Measurements from ENCODE around the gene CREB3L1.

CREB3L1 gene

DNA sequence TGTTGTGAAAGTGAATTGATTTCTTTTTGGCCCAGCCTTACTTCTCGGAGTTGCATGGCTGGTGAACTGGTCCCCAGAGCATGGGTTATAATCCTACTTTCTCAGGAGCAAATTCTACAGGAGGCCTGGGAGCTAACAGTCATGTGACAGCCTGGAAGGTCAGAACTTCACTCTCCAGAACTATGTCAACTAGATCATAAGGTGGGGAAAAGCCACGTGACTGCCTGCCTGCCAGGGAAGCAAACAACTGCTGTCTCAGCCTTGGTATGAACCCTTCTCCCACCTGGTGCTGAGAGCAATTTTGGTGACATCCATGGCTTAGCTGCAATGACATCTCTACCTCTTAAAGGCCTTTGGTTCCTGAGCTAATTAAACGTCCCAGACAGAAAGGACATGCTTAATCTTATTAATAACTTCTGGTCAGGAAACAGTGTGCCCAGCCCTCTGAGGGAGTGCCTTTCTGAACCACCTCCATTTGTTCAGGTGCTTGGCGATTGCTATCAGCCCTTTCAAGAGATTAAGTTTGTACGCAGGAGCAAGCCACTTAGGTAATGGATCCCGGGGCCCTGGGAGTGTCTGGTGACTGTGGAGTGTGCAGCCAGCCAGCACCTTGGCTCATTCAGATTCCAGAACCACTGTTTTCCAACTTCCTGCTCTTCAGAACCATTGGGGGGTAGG lies 1.4 kb upstream of the CREB3L1 start:
- no peak for DNase-seq (ENCODE audit: low spot score)

DNA sequence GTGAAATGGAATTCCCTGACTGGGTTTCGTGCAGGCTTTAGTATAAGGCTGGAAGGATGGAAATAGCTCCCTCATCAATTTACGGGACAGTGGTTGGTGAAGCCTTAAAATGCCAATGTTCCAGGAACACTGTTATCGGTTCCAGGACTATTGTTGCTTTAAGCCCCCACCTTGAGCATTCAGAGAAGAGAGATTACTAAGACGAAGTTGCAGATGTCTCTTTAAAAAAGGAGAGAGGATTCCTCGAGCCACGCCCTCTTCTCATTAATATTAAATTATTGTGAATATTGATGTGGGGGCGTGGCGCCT lies 195 bp upstream of the CREB3L1 start:
- DNase-seq (ENCODE audit: low spot score), result peak; percentile 34

- no peak for DNase-seq (ENCODE audit: low spot score)
These were observed 1.1 kb downstream of the CREB3L1 start for GRCh38 chr11:46278387-46279125.

- DNase-seq (ENCODE audit: low spot score), result peak; percentile 79
These were observed 2.0 kb downstream of the CREB3L1 start for GRCh38 chr11:46279126-46280099.

GRCh38 chr11:46280706-46281105 lies 3.2 kb downstream of the CREB3L1 start:
- DNase-seq (ENCODE audit: low spot score), result no peak

DNA sequence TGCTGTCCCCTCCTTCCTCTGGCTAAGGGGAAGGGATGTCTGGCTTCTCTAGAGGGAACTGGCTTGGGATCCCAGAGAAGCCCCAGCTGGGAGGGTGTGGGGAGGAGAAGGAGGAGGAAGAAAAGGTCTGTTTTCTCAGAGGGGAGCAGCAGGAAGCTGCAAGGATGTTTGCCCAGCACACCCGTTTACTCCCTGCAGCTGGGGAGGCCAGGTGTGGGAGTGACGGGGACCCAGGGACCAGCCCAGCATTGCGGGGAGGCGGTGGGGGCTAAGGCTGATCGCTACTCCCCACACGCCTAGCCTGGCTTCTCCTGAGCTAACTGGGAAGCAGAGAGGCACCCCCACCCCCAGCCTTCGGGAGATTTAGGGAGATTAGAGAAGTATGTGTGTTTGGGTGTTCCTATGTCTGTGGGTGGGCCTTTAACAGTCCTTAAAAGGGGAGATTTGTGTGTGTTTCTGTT lies 3.9 kb downstream of the CREB3L1 start:
- no peak for DNase-seq (ENCODE audit: low spot score)

GRCh38 chr11:46285173-46285572 lies 7.7 kb downstream of the CREB3L1 start:
- DNase-seq (ENCODE audit: low spot score), result no peak

DNA sequence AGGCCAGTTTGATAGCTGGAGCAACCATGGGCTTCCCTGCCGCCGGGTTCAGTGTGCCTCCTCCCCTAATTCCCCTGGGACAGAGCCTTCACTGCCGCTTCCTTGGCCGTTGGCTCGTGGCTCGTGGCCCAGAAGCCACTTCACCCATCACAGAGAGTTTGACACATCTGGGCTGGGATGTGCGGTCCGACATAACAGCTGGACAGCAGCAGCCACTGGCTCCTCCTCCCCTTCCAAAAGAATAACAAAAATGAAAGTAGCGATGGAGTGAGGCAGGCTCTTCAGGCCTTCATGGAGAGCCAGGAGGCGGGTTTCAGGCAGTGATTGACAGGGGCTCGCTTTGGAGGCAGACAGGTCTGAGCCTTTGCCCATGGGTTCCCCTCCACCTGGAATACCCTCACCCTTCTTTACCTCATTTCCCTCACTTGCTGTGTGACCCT lies 8.2 kb downstream of the CREB3L1 start:
- DNase-seq (ENCODE audit: low spot score), result no peak

GRCh38 chr11:46286789-46287188 lies 9.3 kb downstream of the CREB3L1 start:
- DNase-seq (ENCODE audit: low spot score), result no peak

DNA sequence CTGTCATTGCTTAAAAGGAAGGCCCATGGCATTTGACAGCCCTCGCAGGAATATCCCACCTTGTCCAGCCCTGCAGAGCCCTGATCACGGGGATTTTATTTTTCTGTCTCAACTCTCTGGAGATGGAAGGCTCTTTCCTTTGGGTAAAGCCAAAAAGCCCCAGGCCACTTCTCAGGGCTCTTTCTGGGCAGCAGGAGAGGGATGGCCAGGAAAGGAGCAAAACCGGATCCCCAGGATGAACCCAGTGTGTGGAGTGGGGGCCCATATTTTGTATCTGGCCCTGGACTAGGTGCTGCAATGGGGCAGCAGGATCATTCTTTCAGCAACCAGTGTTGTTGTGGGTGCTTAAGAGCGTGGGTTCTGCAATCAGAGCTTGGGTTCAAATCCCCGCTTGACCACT lies 11.0 kb downstream of the CREB3L1 start:
- no peak for DNase-seq (ENCODE audit: low spot score)

DNA sequence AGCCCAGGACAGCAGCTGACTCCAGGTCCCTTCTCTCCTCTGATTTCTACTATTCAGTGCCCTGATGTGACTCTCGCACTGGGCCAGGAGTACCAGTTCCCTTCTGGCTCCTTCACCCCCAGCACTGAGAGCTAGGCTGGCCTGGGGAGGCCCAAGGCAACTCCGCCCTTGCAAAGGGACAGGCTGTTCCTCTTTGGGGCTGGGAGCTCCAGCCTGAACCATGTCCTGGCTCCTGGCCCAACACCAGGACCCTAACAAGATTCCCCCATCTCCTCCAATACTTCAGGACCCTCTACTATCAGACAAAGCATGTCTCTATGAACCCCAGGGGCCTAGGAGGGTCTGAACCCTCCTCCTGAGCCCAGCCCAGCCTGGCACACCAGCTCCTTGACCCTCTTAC lies 12.5 kb downstream of the CREB3L1 start:
- no peak for DNase-seq (ENCODE audit: low spot score)

- no peak for DNase-seq (ENCODE audit: low spot score)
These were observed 13.3 kb downstream of the CREB3L1 start for GRCh38 chr11:46290598-46291309.

DNA sequence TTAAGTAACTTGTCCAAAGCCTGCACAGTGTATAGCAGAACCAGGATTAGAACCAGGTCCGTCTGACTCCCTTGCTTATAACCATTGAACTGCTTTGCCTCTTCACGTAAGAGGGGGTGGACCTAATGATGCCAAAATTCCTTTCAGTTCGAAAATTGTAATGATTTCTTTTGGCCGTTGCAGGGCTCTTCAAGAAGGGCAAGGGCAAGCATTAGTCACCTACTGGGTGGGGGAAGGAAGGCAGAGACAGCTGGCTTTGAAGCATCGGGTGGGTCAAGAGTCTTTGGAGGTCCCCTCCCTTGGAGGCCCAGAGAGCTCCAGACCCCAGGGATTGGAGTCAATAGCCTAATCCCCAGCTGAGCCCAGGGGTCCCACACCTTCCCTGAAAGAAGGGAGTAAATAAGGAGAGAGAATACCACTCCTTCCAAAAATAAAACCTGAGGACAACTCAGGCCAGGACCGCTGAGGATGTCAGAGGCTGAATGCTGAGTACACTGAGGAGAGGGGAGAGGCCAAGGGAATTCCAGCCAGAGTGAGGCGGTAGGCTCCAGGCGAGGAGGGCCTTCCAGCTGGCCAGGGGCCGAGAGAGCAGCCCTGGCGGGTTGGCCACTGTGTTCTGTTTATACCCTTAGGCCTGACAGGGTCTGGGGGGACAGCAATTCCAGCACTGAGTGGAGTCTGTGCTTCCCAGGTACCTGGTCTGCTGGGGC lies 14.1 kb downstream of the CREB3L1 start:
- no peak for DNase-seq (ENCODE audit: low spot score)

DNA sequence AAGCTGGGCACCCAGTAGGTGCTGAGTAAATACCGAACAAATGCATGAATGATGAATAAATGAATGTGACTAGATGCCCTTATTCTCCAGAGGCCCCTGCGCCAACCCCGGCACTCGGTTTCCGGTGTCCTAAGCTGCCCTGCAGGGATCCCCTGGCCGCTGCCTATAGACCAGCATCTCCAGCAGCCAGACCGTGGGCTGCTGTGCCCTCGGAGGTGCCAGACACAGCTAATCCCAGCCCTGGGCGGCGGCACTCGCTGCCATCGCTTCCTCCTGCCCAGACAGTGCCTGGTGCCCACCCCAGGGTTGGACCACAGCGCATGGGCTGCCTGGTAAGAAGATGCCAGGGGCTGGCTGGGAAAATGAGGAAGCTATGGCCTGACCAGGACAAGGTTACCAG lies 15.6 kb downstream of the CREB3L1 start:
- no peak for DNase-seq (ENCODE audit: low spot score)

DNA sequence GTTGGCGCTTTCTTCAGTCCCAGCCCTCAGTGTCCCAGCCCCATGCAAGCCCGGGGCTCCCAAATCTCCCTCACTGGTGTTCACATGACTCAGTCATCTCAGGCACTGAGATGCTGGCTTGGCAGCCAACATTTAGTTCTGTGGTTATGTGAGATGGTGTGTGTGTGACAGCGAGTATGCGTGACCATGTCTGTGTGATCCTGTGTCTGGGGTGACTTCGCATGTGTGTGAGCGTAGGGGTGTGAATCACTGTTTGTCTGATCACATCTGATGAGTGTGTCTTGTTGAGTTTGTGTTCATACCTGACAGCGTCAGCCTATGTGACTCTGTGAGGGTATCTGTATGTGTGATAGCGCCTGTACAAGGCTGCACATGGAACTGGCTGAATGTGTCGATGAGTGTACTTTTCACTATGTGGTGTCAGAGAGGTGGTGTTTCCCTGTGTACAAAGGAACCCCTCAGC lies 16.2 kb downstream of the CREB3L1 start:
- DNase-seq (ENCODE audit: low spot score), result no peak

GRCh38 chr11:46294365-46295309 lies 17.2 kb downstream of the CREB3L1 start:
- no peak for DNase-seq (ENCODE audit: low spot score)

DNA sequence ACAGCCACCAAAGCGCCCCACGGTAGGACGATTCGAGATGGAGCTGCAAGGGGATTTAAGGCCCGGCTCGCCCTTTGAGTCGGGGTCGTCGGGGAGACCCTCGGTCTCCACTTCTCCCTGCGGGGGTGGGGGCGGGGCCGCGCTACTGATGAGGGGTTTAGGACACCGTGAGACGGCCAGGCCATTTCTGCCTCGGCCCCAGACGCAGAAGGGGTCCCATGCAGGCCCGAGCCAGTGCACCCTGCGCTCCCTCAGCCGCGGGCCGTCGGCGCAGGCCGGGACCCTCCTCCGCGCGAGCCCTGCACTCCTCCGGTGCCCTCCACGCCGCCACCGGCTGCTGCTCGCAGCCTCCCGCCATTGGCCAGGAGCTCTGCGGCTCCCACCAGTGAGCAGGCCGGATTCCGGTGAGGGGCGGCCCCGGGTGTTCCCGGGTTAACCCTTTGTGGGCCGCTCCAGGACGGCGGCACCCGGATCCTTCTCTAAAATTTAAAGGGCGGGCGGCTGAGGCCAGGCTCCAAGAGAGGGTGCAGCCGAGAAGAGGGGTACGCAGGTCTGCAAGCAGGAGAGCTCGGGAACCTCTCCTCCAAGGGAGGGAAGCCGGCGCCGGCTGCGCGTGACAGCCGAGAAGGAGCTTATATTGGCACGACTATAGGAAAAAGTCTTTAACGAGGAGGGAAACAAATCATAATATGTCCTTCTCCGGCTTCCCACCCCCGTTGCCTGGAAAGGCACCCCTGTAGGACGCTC lies 18.0 kb downstream of the CREB3L1 start:
- peak; percentile 78 for DNase-seq (ENCODE audit: low spot score)

- no peak for DNase-seq (ENCODE audit: low spot score)
These were observed 18.6 kb downstream of the CREB3L1 start for GRCh38 chr11:46296059-46296527.
